Activated T-cell treated with anti-CD3 and anti-CD28 coated beads for 48 hours (primary cell): ENCODE data around the gene PRICKLE2.

Experiments used
- DNase-seq: peaks from one replicate; pipeline ENCODE4 v3.0.0-alpha.2; 2020; ENCODE audit warnings: low read depth

Gene PRICKLE2

GRCh38 chr3:64047787-64048186, 177.5 kb downstream of the PRICKLE2 start:
- DNase-seq: no peak

DNA sequence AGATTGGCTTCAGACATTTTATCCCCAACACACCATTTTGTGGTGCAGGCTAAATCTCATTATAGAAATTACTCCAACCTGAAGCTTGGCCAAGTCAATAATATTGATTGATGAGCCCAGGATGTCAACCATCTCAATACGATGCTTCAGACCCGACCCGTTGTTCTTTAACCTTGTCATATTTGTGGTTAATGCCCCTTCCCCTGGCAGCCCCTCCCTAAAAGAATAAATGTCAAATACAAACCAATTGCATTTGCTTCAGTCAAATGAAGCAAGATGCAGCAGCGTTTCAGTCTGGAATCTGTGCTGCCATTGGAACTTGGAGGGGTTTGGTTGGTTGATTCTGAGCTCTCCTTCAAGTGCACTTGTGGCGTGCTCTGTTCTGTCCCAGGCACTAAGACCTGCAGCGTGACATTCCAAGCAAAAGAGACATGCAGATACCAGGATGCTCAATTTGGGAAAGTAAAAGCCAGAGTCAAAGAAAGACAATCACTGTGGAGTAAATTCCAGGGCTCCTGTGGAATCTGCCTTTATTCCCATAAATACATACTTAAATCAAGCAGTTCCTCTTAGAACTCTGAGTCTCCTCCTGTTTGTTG, 178.2 kb downstream of the PRICKLE2 start:
- no peak for DNase-seq

GRCh38 chr3:64046592-64046991, 178.7 kb downstream of the PRICKLE2 start:
- DNase-seq: no peak

- DNase-seq: no peak
Measured at GRCh38 chr3:64042952-64043351, 182.3 kb downstream of the PRICKLE2 start.
